NCI-H2171 treated with DMSO at 0.1 percent for 48 hours (cell line): ENCODE results near the gene GALNT9.

ENCODE experiments used
- DNase-seq: peaks from one replicate; lab custom pipeline; 2025; lab: John Stamatoyannopoulos, UW

GALNT9 gene

GRCh38 chr12:132213359-132214160, 115.8 kb downstream of the GALNT9 start:
- no peak for DNase-seq

DNA sequence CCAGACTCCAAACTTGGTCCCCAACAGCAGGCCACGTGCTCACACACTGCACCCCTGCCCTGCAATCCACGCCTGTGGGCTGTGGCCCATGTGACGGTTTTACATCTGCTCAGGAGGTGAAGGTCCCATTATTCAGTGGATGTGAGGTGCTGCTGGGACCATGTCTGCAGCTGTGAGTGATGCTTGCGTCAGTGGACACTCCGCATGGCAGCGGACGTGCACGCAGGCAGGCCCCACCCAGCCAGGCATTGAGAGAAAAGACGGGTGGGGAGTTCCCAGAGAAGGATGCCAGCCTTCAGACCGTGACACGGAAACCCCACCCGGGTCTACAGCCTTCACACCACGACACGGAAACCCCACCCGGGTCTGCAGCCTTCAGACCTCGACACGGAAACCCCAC, 117.6 kb downstream of the GALNT9 start:
- DNase-seq = no peak

DNA sequence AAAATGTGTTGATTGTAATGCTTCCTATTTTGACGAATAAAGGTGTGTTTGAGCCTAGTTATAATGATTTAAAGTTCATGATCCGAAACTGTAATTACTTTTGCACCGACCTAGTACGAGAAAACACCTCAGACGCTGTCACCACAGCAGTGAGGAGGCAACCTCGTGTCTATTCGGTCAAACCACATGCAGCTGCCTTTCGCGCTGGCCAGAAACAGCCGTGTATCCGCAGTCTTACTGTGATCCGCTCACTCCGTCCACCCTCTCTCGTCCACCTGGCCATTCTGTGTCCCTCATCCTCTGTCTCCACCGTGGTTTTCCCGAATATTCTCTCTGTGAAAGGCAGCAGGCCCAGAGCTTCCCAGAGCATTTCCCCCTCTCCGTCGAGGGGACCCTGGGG, 118.1 kb downstream of the GALNT9 start:
- no peak for DNase-seq

DNA sequence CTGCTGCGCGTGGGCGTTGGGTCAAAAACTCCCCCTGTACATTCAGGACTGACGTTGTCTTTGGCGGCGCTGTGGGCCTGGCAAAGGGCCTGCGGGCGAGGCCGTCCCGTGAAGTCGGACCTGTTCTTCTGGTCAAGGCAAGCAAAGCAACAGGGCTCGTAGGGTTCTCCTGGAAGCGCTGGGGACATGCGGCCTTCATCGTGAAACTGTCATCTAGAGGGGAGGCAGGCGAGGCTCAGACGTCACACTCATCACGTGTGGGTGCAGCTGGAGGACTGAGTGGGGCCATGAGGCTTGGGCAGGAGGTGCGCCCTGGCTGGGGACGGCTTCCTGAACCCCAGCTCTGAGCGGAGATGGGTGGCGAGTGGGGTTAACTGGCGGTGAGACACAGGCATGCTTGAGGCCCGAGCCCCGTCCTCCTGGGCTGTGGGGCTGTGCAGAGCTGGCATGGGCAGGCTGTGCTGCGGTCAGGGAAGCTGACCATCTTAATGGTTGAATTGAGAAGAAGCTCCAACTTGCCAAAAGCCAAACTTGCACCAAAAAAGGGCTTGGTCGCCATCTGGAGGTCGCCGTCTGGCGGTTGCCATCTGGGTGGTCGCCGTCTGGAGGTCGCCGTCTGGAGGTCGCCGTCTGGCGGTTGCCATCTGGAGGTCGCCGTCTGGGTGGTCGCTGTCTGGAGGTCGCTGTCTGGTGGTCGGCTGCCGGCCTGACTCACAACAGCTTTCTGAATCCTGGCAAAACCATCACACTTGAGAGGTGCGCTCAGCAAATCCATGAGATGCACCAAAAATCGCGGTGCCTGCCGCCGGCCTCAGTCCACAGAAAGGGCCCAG, 119.0 kb downstream of the GALNT9 start:
- DNase-seq = no peak

DNA sequence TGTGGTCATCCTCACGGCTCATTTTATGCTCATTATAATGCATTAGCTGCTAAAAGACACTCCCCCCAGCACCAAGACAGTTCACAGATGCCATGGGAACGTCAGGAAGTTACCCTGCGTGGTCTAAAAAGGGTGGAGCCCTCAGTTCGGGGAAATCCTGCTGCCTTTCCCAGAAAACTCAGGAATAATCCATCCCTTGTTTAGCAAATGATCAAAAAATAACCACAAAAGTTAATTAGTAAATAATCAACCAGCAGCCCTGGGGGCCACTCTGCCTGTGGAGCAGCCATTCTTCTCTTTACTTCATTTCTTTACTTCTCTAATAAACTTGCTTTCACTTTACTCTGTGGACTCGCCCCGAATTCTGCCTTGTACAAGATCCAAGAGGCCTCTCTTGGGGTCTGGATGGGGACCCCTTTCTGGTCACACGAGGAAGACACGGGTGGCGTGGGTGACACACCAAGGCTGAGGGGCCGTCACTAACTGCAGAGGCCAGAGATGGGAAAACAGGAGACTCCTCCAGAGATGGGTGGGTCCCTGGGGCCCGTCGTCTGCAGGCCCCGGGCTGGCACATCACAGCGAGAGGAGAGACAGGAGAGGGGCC, 119.7 kb downstream of the GALNT9 start:
- no peak for DNase-seq

DNA sequence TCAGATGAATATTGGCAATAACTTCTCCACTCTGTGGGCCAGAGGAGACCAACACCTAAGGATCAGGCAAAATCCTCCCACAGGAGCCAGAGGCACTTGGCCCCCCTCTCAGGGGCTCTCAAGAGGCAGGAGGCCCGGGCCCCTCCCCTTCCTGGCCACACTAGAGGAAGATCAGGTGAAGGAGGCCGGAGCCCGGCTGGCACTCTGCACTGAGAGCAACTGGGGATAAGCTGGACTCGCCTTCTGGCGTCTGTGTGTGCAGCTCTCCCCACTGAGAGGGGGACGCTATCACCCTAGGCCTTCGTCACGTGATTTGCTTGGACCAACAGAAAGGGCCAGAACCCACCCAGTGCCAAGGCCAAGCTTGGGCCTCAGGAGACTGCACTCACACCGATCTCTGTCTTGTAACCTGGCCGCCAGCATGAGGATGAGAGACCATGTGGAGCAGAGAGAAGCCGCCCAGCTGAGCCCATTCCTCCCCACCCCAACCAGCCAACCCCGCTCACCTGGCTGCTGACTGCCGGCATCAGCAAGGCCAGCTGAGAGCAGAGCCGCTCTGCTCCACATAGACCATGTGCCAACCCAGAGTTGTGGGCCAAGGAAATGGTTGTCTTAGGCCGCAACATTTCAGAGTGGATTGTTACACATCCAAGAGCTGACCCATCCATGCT, 121.1 kb downstream of the GALNT9 start:
- no peak for DNase-seq

- no peak for DNase-seq
Observed at GRCh38 chr12:132207083-132207775, 122.2 kb downstream of the GALNT9 start.

DNA sequence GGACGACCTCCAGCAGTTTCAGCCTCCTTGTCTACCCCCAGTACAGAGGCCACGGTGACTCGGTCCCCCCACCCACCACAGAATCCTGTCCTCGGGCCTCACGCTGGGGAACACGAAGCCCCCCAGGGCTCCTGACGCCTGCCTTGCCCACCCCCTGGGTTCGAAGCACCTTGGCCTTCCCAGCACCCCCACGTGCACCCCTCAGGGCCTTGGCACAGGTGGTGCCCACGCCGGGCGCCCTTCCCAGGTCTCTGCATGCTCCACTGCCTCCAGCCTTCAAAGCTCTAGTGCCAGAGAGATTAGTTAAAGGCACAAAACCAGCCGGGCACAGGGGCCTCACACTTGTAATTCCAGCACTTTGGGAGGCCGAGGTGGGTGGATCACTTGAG, 123.3 kb downstream of the GALNT9 start:
- no peak for DNase-seq

GRCh38 chr12:132205271-132206045, 123.9 kb downstream of the GALNT9 start:
- DNase-seq = no peak

- DNase-seq = no peak
Observed at GRCh38 chr12:132204793-132205270, 124.6 kb downstream of the GALNT9 start.

- no peak for DNase-seq
Observed at GRCh38 chr12:132204063-132204792, 125.2 kb downstream of the GALNT9 start.

DNA sequence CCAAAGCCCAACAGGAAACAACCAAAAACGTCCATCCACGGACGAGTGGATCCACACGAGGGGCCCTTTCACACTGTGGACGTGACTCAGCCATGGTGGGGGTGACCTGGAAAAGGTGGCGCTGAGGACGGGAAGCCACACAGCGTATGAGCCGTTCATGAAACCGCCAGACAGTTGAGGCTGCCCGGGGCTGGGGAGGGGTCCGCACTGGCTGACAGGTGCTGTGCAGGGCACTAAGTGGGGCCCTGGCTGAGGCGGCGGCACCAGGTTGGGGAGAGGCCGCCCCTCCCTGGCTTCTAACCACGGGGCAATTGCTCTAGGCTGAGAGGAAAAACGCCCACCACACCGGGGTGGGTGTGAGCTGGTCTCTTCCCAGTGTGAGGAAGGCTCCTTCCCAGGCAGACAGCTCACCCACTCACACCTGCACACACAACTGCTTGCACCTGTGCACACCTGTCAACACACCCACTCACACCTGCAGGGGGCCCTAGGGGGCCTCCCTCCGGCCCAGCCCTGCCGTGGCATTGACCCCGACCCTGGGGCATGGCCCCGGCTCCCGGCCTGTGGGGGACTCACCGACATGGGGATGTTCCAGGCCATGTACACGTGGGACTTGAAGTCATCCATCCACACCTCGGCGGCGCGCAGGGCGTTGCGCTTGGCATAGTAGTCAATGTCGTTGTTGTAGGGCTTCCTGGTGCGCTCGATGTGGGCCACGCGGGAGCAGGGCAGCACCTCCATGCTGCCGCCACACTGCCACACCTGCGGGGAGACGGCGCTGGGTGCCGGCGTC, 126.3 kb downstream of the GALNT9 start:
- no peak for DNase-seq

- DNase-seq = no peak
Observed at GRCh38 chr12:132201391-132202120, 127.8 kb downstream of the GALNT9 start.

DNA sequence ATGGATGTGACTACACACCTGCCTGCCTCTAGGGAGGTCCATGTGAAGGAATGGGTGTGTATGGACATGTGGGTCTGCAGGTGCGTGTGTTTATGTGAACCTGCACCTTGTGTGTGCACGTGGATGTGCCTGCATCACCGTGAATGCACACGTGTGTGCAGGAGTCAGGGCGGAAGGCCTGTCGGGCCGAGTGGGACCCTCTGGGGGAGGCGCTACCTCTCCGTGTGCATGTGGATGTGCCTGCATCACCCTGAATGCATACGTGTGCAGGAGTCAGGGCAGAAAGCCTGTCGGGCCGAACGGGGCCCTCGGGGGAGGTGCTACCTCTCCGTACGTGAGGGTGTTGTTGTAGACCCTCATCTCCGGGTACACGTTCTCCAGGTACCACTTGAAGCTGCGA, 128.6 kb downstream of the GALNT9 start:
- no peak for DNase-seq

DNA sequence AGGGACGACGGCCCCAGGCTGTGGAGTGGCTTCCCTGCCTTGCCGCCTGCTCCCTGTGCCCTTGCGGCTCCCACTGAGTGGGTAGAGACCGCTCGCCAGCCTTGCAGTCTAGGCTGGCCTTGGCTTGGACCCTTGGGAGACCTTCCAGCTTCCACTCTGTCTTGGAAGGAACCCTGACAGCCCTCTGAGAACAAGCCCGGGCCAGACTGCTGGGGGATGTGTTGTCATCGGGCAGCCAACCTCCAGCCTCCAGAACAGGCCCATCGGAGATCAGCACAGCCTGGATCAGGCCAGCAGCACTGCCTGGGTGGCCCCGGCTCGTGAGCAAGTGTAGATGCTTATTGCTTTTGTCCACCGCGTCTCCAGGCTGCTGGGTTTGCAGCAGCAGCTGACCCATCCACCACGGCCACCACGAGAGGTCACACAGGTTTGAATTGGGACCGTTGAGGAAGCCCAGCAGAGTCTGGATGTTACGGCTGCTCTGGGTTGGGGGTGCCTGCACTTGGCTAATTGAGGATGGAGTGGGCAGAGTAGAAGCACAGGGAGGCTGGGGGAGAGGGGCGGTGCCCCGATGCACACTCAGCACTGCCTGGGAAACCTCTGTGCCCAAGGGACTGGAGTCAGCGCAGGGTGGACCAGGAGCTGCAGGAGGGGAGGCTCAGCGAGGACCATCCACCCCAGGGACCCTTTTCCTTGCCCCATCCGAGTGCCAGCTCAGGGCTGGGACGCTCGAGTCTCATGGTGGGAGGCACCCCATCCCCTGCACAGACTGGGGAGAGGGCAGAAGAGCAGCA, 129.7 kb downstream of the GALNT9 start:
- no peak for DNase-seq

- DNase-seq = no peak
Observed at GRCh38 chr12:132199101-132199500, 130.3 kb downstream of the GALNT9 start.

- DNase-seq = no peak
Observed at GRCh38 chr12:132197581-132198354, 131.6 kb downstream of the GALNT9 start.
